ENCODE results near the gene FNBP1L. TPM values are rescaled to one million over a fixed set of nuclear protein-coding genes. Genes with fewer than 3 reads are reported as not detected.

The FNBP1L gene
- polyA plus RNA-seq, 1 of the 3 experiments (the other 2 are of a cell fraction), result 16.5 TPM

GRCh38 chr1:93554883-93555872 lies 107.3 kb downstream of the FNBP1L start:
- Histone ChIP-seq H3K9me2 (no peaks in the 10 kb centered on the region), H3K79me2 (ENCODE audit: insufficient read depth) (no peaks in the 10 kb centered on the region; the same call in 1 of the 2 replicates), H3K4me1 (ENCODE audit: control insufficient read depth in 1 of 2, insufficient read depth in 2 of 2, low read depth in 1 of 2, low read length in 1 of 2) (peaks cover 22 to 36% of the 10 kb centered on the region in 2 experiments), H3F3A (replicated peaks; ENCODE audit: insufficient read depth) (peaks cover 69% of the 10 kb centered on the region), H2AFZ (ENCODE audit: low read depth) (no peak overlapping the region), H3K9me3 (peaks cover 4% of the 10 kb centered on the region; the same call in 1 of the 2 replicates), H3K36me3 (replicated peaks in 1 of 2; ENCODE audit: control insufficient read depth in 1 of 2, insufficient read depth in 2 of 2, low read length in 1 of 2) (peaks cover 40 to 51% of the 10 kb centered on the region in 2 experiments), H3K27me3 (ENCODE audit: insufficient read depth) (no peaks in the 10 kb centered on the region), H3K4me2 (no peak overlapping the region), H3K9ac (no peak overlapping the region), H4K20me1 (ENCODE audit: insufficient read depth) (no peaks in the 10 kb centered on the region), H3K4me3 (ENCODE audit: low read depth in 2 of 2, low read length in 1 of 2) (no peak overlapping the region), H3K27ac (ENCODE audit: low read depth in 2 of 2, low read length in 1 of 2) (0 out of 4 replicates have a peak overlapping the region, but pooled peaks of 1 of the 2 experiments have one; percentile 1)
- no peak for DNase-seq
- no peak for TF ChIP-seq RFX5 (IDR thresholded peaks at IDR 0.05; ENCODE audit: low read length)
- TF ChIP-seq NFIC (IDR thresholded peaks at IDR 0.05; ENCODE audit: borderline replicate concordance), result no peak
- TF ChIP-seq GABPA (IDR thresholded peaks at IDR 0.05; ENCODE audit: low read depth), result no peak
- TF ChIP-seq REST (IDR thresholded peaks at IDR 0.05; ENCODE audit: low read depth, low read length), result peak; percentile 78; the same call in 1 of the 2 replicates
- 73% methylated on average over 7 of the region's 7 CpGs for WGBS (ENCODE audit: low lambda C conversion rate)
- ChIA-PET CTCF (interaction anchor here (0.9 to 1.4 kb wide), 2 partner anchors 12 to 259 kb away, joined by 3 read pairs; no protein-coding TSS in a partner anchor), POLR2A (no interaction called here)

DNA sequence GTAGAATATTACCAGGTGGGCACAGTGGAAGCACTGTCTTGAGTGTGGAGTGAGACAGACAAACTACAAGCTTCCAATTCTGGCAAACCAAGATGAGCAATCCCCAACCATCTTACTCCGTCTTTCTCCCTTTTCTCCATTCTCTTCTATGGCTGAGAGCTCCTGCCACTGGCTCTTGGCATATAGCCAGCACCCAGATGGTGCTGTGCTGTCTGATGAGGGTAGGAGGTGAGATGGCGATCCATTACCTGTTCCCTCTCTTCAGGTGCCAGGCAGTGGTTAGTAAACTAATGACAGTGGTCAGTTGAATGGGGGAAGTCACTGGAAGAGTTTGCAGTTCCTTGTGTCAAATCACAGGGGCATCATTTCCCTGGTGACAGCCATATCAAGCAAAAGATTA lies 108.4 kb downstream of the FNBP1L start:
- H3K36me3 ChIP-seq (replicated peaks in 1 of 2; ENCODE audit: control insufficient read depth in 1 of 2, insufficient read depth in 2 of 2, low read length in 1 of 2), result peaks cover 40 to 51% of the 10 kb centered on the region in 2 experiments
- CTCF ChIA-PET, result no interaction called here
- H3F3A ChIP-seq (replicated peaks; ENCODE audit: insufficient read depth), result peaks cover 77% of the 10 kb centered on the region
- H3K4me1 ChIP-seq (ENCODE audit: control insufficient read depth in 1 of 2, insufficient read depth in 2 of 2, low read depth in 1 of 2, low read length in 1 of 2), result peaks cover 22 to 36% of the 10 kb centered on the region in 2 experiments
- no peaks in the 10 kb centered on the region for H3K9me2 ChIP-seq
- H3K27ac ChIP-seq (ENCODE audit: low read depth in 2 of 2, low read length in 1 of 2), result no peak overlapping the region
- POLR2A ChIA-PET, result no interaction called here
- no peaks in the 10 kb centered on the region for H3K27me3 ChIP-seq (ENCODE audit: insufficient read depth)
- no peak overlapping the region for H3K9ac ChIP-seq
- WGBS (ENCODE audit: low lambda C conversion rate), result 97% methylated on average over 2 of the region's 2 CpGs
- H3K4me2 ChIP-seq, result no peak overlapping the region
- DNase-seq, result no peak
- H3K79me2 ChIP-seq (ENCODE audit: insufficient read depth), result peaks cover 4% of the 10 kb centered on the region; the same call in 1 of the 2 replicates
- H2AFZ ChIP-seq (ENCODE audit: low read depth), result no peak overlapping the region
- no peaks in the 10 kb centered on the region for H4K20me1 ChIP-seq (ENCODE audit: insufficient read depth)
- no peak overlapping the region for H3K4me3 ChIP-seq (ENCODE audit: low read depth in 2 of 2, low read length in 1 of 2)
- H3K9me3 ChIP-seq, result peaks cover 4% of the 10 kb centered on the region; the same call in 1 of the 2 replicates
- TF ChIP-seq TAF1 (IDR thresholded peaks at IDR 0.05; ENCODE audit: borderline replicate concordance, low read depth, low read length) (no peak), NFIC (IDR thresholded peaks at IDR 0.05; ENCODE audit: borderline replicate concordance) (peak; percentile 66), POLR2AphosphoS5 (IDR thresholded peaks at IDR 0.05; ENCODE audit: low read depth, low read length) (peak; percentile 48; the same call in 1 of the 2 replicates)

Measured in SK-N-SH (cell line).